SU-DHL-6 (cell line): ENCODE data around the gene CCDC170.

Experiments
- H2AFZ ChIP-seq: fragments of 200-600 bp; sonication (generic); 2 replicates; pipeline ENCODE4 v1.6.1; 2014; ENCODE audit warnings: low read depth, mild to moderate bottlenecking, moderate library complexity, mixed read lengths, antibody characterized with exemption, low read length; ENCODE audit not compliant: severe bottlenecking
- H3F3A ChIP-seq: fragments of 200-600 bp; shearing (Covaris generic); 2 replicates; pipeline ENCODE4 v1.6.0; 2016; ENCODE audit warnings: antibody characterized with exemption, mild to moderate bottlenecking; ENCODE audit not compliant: insufficient read depth
- H3K27ac ChIP-seq: fragments of 200-600 bp; sonication (generic); 2 replicates; pipeline ENCODE4 v1.5.1; 2016; ENCODE audit warnings: low read depth, mild to moderate bottlenecking, low read length, moderate library complexity, mixed read lengths
- H3K27me3 ChIP-seq: fragments of 200-600 bp; sonication (generic), shearing (Covaris generic); 2 replicates; pipeline ENCODE4 v1.6.0; 2014; ENCODE audit warnings: mild to moderate bottlenecking, low read length
- H3K36me3 ChIP-seq: fragments of 200-600 bp; sonication (generic); 2 replicates; pipeline ENCODE4 v1.6.1; 2014; ENCODE audit warnings: mild to moderate bottlenecking, low read length, mixed read lengths
- H3K4me2 ChIP-seq: fragments of 300-600, 200-600 bp; shearing (Covaris generic), sonication (generic); 2 replicates; pipeline ENCODE4 v1.6.0; 2014; ENCODE audit warnings: low read length, low read depth, mild to moderate bottlenecking; ENCODE audit not compliant: poor library complexity, severe bottlenecking
- H3K4me3 ChIP-seq: fragments of 200-600 bp; sonication (generic); 2 replicates; pipeline ENCODE4 v1.5.1; 2014; ENCODE audit warnings: antibody characterized with exemption, low read length, mild to moderate bottlenecking, mixed read lengths; ENCODE audit not compliant: insufficient read depth, poor library complexity, severe bottlenecking
- H3K79me2 ChIP-seq: fragments of 200-600 bp; sonication (generic); 2 replicates; pipeline ENCODE4 v1.6.1; 2014; ENCODE audit warnings: mild to moderate bottlenecking, low read length, moderate library complexity; ENCODE audit not compliant: insufficient read depth
- H3K9ac ChIP-seq: fragments of 200-600 bp; sonication (generic); 2 replicates; pipeline ENCODE4 v1.7.0; 2014; ENCODE audit warnings: mild to moderate bottlenecking, low read length
- H3K9me2 ChIP-seq: fragments of 200-600 bp; sonication (generic); replicated peaks from 2 replicates; pipeline ENCODE4 v1.6.1; 2014; ENCODE audit warnings: low read length; ENCODE audit not compliant: insufficient read depth
- H3K9me3 ChIP-seq: fragments of 200-600 bp; sonication (generic); 2 replicates; pipeline ENCODE4 v1.6.1; 2014; ENCODE audit warnings: low read length, mixed read lengths; ENCODE audit not compliant: insufficient read depth
- H4K20me1 ChIP-seq: fragments of 200-600 bp; sonication (generic); 2 replicates; pipeline ENCODE4 v1.6.1; 2014; ENCODE audit warnings: low read depth, mild to moderate bottlenecking, antibody characterized with exemption, low read length, moderate library complexity, mixed read lengths
- EZH2phosphoT487 ChIP-seq: fragments of 200-600 bp; sonication (generic), shearing (Covaris generic); conservative IDR thresholded peaks from 2 replicates; pipeline ENCODE4 v1.6.1; 2018; ENCODE audit warnings: mild to moderate bottlenecking, antibody characterized with exemption, low read length, moderate library complexity, mixed read lengths
- TF ChIP-seq, protein P1 (sequence below): fragments of 200-600 bp; sonication (generic); IDR thresholded peaks from one replicate; pipeline ENCODE4 v1.5.1; 2017; ENCODE audit warnings: antibody characterized with exemption, mild to moderate bottlenecking, low read length, moderate library complexity; ENCODE audit not compliant: insufficient read depth, poor library complexity, severe bottlenecking

Gene CCDC170

DNA sequence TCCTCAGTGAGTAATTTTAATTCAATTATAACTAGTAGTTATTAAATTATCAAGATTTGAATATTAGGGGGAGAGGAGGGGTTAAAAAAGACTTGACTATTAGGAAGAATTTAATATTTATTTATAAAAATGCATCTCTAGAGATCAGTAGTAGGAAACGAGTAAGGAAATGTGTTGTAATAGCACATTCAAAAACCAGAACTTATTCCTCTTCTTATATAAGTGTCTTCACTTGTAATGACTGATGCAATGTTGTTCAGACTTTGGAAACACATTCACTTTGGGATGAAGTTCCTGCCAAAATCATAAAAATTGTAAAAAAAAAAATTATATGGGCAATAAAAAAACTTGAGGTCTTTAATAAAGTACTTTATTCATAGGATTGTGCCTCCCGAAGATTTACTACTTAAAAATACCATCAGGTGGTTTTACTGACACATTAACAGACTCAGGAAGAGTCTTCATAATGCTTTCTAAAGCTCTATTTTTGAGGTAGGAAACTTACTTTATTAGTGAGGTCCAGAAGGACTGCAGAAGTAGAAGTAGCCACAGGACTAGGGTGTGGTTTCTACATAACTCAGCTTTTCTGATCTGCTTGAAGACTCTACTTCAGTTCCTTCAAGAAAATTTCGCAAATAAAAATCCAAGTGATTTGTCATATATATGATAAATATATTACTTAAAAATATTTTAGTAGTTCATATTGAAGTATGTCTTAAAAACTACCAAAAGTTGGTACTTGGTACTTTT lies 59.8 kb downstream of the CCDC170 start:
- TF ChIP-seq, protein P1, sequence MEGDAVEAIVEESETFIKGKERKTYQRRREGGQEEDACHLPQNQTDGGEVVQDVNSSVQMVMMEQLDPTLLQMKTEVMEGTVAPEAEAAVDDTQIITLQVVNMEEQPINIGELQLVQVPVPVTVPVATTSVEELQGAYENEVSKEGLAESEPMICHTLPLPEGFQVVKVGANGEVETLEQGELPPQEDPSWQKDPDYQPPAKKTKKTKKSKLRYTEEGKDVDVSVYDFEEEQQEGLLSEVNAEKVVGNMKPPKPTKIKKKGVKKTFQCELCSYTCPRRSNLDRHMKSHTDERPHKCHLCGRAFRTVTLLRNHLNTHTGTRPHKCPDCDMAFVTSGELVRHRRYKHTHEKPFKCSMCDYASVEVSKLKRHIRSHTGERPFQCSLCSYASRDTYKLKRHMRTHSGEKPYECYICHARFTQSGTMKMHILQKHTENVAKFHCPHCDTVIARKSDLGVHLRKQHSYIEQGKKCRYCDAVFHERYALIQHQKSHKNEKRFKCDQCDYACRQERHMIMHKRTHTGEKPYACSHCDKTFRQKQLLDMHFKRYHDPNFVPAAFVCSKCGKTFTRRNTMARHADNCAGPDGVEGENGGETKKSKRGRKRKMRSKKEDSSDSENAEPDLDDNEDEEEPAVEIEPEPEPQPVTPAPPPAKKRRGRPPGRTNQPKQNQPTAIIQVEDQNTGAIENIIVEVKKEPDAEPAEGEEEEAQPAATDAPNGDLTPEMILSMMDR: no peak
- TF ChIP-seq EZH2phosphoT487: no peak
- H3K9me3 ChIP-seq: no peaks in the 10 kb centered on the region
- H3K9ac ChIP-seq: no peak overlapping the region
- no peak overlapping the region for H2AFZ ChIP-seq
- no peaks in the 10 kb centered on the region for H3K9me2 ChIP-seq
- no peak overlapping the region for H3K4me2 ChIP-seq
- H3K79me2 ChIP-seq: no peaks in the 10 kb centered on the region
- H3K27me3 ChIP-seq: no peaks in the 10 kb centered on the region
- no peaks in the 10 kb centered on the region for H3F3A ChIP-seq
- no peaks in the 10 kb centered on the region for H4K20me1 ChIP-seq
- no peak overlapping the region for H3K4me3 ChIP-seq
- no peak overlapping the region for H3K27ac ChIP-seq
- no peaks in the 10 kb centered on the region for H3K36me3 ChIP-seq

DNA sequence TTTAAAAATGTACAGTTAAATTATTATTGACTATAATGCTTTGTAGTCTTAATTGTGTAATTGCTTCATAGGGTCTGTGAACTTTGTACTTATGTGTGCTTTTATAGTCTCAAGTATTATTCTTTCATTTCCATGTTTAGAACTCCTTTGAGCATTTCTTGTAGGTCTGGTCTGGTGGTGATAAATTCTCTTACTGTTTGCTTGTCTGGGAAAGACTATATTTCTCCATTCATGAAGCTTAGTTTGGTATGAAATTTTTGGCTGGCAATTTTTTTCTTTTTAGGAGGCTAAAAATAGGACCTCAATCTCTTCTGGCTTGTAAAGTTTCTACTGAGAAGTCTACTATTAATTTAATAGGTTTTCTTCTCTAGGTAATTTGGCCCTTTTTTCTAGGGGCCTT lies 67.4 kb downstream of the CCDC170 start:
- H3K9me2 ChIP-seq: no peaks in the 10 kb centered on the region
- H4K20me1 ChIP-seq: no peaks in the 10 kb centered on the region
- H2AFZ ChIP-seq: no peak overlapping the region
- no peaks in the 10 kb centered on the region for H3K79me2 ChIP-seq
- H3K9me3 ChIP-seq: no peaks in the 10 kb centered on the region
- no peaks in the 10 kb centered on the region for H3K27me3 ChIP-seq
- H3K36me3 ChIP-seq: no peaks in the 10 kb centered on the region
- H3F3A ChIP-seq: no peaks in the 10 kb centered on the region
- H3K4me3 ChIP-seq: no peak overlapping the region
- no peak overlapping the region for H3K4me2 ChIP-seq
- no peak overlapping the region for H3K27ac ChIP-seq
- TF ChIP-seq, protein P1: no peak
- no peak for TF ChIP-seq EZH2phosphoT487
- H3K9ac ChIP-seq: no peak overlapping the region

DNA sequence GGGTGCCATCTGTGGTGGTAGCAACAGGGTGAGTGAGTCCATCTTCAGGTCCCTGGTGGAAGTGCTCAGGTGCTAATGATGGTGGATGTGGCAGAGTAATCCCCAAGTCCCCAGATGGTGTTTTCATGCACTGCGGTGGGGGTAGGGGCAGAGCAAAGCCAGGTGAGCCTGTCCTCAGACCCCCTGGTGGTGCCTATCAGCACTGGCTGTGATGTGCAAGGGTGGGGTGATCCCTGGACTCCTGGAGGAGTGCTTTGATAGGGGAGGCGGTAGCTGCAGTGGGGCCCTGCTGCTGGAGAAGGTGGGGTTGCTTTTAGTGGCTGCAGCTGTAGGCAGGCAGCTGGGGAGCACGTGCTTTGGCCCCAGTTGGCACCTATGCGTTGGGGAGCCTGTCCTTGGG lies 70.8 kb downstream of the CCDC170 start:
- no peaks in the 10 kb centered on the region for H3K9me3 ChIP-seq
- H2AFZ ChIP-seq: no peak overlapping the region
- no peak overlapping the region for H3K27ac ChIP-seq
- no peaks in the 10 kb centered on the region for H3F3A ChIP-seq
- no peak overlapping the region for H3K4me2 ChIP-seq
- H3K4me3 ChIP-seq: no peak overlapping the region
- TF ChIP-seq EZH2phosphoT487: no peak
- no peaks in the 10 kb centered on the region for H3K79me2 ChIP-seq
- no peaks in the 10 kb centered on the region; the same call in 1 of the 2 replicates for H3K9me2 ChIP-seq
- H3K36me3 ChIP-seq: no peaks in the 10 kb centered on the region
- H3K27me3 ChIP-seq: no peaks in the 10 kb centered on the region
- no peaks in the 10 kb centered on the region for H4K20me1 ChIP-seq
- H3K9ac ChIP-seq: no peak overlapping the region

DNA sequence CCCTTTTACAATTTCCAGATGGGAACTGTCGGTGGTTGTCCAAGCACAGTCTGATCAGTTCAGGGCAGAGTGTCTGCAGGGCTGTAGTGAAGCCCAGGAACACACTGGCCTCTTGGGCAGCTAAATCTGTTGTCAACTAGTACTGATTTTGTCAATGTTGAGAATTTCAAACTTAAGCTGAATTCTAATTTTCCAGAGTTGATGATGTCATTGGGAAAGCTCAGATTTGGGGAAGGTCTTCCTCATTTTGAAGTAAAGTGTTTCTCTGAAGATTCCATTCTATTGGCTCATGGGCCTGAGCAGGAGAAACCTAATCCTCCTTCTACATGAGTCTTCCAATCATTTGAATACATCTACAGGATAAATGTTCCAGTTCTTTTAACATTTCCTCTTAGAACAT lies 72.1 kb downstream of the CCDC170 start:
- no peaks in the 10 kb centered on the region; the same call in 1 of the 2 replicates for H3K9me2 ChIP-seq
- H3K79me2 ChIP-seq: no peaks in the 10 kb centered on the region
- H2AFZ ChIP-seq: no peak overlapping the region
- TF ChIP-seq, protein P1: no peak
- no peaks in the 10 kb centered on the region for H3K36me3 ChIP-seq
- no peaks in the 10 kb centered on the region for H3K9me3 ChIP-seq
- no peaks in the 10 kb centered on the region for H4K20me1 ChIP-seq
- H3K27me3 ChIP-seq: no peaks in the 10 kb centered on the region
- no peak overlapping the region for H3K9ac ChIP-seq
- no peaks in the 10 kb centered on the region for H3F3A ChIP-seq
- H3K27ac ChIP-seq: no peak overlapping the region
- no peak overlapping the region for H3K4me2 ChIP-seq
- no peak overlapping the region for H3K4me3 ChIP-seq
